NCI-H446 (cell line): ENCODE results near the gene NRG3.
"Not testable (repeated sequence)": the region's sequence is repeated elsewhere in the genome, so short reads cannot be mapped to it uniquely, and the experiment has no call there.

Experiments used
- DNase-seq, 2 experiments: peaks; one replicate each; lab custom pipeline; 2025; lab: John Stamatoyannopoulos, UW

The NRG3 gene

DNA sequence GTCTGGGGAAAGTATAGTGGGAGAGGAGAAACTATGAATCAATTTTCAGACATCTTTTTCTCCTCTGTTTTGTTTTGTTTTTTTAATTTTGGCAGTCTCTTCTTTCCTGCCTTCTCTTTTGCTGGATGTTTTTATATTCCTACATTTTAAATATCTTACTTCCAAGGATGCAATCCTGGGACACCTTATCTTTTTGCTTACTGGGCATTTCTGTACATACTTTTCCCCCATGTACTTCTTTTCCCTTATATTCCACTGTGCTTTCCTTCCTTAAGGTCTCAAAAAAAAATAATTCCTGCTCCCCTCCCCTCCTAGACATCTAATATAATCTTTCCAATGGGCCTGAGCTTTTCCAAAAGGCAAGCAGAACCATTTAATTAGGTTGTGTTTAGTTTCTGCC lies 701.1 kb downstream of the NRG3 start:
- DNase-seq: no peak

DNA sequence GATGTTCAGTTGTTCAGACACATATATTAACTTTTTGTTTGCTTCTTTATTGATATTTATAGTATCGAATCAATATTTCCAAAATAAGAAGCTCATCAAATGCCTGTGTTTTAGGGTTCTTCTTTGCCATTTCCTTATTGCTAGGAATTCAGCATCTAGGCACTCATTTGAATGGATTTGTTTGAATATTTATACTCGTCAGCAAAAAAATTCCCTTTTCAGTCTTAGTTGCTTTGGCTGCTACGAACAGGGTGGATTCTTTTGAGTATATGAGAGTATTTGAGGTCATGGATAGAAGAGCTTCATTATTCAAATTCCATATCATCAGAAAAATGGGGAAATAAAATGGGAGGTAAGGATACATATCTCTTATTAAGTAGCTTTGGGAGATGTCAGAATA lies 706.9 kb downstream of the NRG3 start:
- DNase-seq: no peak

DNA sequence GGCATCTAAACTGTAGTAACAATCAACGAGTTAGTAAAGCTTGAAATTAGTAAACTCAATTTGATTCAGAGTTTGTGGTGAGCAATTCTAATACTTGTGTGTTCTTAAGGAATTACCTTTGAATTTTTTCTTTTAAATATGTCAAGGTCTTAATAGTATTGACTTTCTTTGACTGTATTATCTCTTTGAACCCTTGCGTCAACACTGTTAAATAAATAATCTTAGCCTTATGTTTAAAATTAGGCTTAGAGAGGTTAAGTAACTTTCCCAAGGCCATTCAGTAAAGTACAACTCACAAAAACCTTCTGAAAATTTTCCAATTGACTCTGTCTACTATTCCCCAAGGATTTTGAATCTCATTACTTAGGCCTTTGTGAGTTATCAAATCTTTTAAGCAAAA lies 716.4 kb downstream of the NRG3 start:
- no peak for DNase-seq

DNA sequence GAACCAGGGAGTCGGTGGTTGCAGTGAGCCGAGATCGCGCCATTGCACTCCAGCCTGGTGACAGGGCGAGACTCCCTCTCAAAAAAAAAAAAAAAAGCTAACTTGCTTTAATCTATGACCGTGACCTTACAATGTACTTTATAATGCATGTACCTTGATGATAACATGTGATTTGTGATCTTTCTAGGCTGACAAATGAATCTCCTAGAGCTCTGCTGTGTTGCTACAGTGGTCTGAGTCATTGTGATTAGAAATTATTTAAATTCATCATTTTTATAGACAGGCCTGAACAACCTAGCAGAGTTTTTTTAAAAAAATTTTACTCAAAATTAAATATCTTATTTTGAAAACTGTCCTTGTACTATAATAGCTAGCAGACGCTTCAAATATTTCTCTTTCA lies 722.8 kb downstream of the NRG3 start:
- DNase-seq: no peak

DNA sequence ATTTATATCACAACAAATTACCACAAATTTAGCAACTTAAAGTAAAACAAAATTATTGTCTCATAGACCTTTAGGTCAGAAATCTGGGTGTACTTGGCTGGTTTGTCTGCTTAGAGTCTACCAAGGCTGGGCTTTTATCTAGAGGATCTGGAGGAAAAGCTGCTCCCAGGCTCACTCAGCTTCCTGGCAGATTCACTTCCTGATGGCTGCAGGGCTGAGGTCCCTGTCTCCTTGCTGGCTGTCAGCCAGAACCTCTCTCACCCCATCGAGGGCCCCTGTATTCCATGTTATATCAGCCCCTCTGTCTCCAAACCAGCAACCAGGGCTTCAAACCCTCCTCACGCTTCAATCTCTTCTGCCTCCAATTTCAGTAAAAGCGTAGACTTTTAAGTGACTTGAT lies 734.9 kb downstream of the NRG3 start:
- peak in 1 of 2 experiments; percentile 14 for DNase-seq

DNA sequence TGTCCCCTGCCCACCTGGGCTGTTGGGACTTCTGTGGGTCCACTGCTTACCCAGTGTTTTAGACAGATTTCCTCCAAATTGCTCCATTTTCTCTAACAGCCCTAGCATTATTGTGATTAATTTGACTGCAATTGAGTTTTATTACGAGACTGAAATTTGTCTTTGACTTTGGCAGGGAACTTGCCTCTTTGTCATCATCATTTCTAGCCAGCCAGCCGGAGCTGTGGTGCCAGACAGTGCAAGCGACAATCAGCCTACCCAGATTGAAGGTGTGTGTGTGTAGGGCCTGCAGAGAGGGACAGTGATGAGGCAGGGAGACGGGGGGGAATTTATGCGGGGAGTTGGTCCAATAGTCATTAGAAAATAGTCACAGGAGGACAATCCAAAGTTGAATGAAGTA lies 743.0 kb downstream of the NRG3 start:
- peak; percentile 30 to 55 for DNase-seq

DNA sequence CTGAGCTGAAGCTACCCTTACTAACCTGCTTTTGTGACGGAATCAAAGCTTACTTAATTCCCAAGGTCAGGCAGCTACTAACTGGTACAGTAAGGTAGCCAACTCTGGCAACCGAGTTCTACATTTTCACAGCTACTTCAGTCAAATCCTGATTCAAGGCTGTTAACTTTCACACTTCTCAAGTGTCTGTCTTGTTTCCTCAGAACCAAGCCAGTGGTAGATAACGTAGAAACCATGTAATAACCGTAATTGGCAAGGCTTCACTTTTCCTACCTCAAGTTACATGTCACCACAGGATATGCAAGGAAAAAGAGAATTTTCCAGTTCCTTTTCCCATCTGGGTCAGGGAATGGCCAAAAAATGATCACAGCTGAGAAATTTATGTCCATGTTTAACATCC lies 746.7 kb downstream of the NRG3 start:
- DNase-seq: no peak

DNA sequence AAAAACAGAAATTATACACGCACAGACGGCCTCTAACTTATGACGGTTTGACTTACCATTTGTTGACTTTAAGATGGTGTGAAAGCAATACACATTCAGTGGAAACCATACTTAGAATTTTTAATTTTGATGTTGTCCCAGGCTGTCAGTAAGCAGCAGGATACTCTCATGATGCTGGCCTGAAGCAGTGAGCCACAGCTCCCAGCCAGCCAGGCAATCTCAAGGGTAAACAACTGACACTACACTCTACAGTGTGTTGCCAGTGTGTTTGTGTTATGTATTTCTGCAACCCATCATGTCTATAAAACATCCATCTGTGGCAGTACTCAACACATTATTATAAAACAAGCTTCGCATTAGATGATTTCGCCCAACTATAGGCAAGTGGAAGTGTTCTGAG lies 747.5 kb downstream of the NRG3 start:
- peak in 1 of 2 experiments; percentile 45 for DNase-seq

DNA sequence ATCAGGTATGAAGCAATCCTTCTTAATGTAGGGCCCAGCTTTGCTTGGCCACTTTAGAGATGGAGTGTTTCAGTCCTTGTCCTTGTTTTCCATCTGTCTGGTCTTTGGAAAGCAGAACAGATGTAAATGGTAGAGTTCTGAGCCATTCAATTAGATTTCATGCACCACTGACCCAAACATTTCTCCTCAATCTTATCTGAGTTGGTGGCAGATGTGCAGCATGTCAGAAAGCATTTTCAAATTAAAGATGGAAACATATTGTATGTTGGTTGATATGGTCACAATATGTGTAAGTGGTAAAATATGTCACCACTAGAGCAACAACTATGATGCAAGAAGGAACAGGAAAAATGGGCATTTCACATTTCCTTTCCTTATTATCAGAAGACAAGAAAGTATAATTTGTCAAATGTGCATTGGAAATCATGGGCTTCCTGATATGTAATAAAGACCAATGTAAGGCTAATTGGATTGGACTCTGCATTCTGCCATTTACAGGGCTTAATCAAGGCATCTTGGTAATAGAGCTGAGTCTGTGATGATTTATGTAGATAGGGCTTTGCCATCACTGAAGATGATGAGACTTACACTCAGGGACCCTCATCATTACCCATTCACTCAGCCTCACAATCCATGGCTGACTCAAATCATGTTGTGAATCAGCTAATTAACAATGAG lies 750.7 kb downstream of the NRG3 start:
- peak; percentile 28 to 79 for DNase-seq

DNA sequence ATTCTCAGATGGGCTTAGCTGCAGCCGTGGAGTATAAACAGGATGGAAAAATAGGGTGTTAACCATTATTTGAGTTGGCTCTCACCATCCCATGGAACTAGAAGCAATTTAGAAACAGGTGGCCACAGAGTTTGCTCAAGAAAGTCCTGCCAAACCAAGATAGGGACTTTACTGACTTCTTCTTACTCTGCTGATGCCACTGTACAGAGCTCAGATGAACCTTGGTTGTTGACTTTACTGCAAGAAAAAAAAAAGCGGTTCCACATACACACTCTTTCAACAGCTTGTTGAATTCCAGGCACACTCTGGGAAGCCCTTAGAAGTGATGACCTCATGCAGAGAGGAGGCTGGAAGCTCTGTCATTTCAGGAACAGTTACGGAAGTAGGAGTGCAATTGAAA lies 753.4 kb downstream of the NRG3 start:
- peak; percentile 73 to 92 for DNase-seq

DNA sequence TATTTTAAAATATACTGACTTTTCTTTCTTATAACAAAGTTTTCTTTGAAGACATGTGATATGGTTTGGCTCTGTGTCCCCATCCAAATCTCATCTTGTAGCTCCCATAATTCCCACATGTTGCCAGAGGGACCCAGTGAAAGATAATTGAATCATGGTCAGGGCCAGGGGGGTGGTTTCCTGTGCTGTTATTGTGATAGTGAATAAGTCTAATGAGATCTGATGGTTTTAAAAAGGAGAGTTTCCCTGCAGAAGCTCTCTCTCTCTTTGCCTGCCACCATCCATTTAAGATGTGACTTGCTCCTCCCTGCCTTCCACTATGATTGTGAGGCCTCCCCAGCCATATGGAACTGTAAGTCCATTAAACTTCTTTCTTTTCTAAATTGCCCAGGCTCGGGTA lies 768.1 kb downstream of the NRG3 start:
- no peak for DNase-seq

DNA sequence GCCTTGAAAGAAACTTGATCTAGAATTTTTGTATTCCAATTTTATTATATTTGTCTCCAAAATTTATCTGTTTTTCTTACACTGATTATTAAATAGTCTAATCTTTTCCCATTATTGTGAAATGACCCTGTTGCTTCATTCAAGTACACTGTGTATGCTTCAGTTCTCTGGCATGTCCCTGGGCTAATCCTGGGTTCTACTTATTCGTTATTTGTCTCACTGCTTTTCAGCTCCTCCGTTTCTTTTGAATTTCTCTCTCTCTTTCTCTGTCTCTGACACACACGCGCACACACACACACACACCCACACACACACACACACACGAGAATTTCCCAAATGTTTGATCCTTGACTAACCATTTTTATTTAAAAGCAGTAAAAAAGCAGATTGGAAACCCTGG lies 768.6 kb downstream of the NRG3 start:
- no peak for DNase-seq

DNA sequence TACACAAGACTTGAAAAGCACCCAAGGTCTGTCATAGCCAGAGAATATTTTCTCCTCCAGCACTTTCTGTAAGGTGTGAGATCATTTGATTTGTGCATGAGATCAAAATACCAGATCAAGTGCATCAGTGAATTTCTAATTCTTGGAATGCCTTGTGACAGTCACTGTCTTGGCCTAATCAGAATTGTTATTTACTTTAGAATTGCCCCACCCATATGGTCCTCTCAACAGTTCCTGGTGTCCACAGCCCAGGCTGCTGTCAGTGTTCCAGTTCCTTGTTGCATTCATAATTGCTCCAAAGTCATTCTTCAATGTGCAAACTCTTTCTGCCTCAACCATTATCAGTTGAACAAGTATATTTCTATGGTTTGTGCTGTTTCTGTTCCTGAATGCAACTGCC lies 770.2 kb downstream of the NRG3 start:
- DNase-seq: peak in 1 of 2 experiments; percentile 18

DNA sequence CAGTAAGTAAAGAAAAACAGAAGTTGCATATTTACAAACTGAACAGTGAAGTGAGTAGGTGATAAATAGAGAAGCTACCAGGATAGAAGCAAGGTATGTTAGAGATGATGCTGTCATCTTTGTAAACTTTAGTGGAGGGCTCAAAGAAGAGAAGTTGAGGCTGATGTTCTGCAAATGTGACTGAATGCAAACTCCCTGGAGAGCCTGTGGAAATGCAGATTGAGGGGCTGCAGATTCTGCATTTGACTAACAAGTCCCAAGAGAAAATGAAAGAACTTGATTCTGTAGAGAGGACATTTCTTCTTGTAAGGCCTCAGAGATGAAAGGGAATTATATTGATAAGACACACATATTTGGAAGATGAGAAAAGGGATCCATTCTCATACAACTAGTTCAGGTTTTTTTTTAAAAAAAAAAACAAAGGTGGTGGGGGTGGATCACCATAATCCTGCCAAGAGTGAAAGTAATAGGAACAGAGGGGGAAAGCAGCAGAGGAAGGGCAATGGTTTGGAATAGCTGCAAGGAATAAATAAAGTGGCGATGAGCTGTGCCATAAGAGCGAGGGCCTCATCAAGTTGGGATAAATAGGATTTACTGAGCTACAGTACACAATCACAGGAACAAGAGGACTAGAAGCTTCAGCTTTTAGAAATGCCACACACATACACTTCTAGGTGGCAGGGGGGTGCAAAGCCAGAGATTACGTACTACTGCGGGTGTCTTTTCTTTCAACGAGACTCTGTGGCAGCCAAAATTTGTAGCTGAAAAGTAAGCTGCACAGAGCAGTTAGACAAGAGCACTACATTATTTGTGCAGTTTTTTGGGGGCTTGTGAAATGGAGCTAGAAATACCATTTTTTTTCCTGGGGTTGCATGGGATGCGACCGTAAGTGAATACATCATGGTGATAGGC lies 778.5 kb downstream of the NRG3 start:
- DNase-seq: no peak

DNA sequence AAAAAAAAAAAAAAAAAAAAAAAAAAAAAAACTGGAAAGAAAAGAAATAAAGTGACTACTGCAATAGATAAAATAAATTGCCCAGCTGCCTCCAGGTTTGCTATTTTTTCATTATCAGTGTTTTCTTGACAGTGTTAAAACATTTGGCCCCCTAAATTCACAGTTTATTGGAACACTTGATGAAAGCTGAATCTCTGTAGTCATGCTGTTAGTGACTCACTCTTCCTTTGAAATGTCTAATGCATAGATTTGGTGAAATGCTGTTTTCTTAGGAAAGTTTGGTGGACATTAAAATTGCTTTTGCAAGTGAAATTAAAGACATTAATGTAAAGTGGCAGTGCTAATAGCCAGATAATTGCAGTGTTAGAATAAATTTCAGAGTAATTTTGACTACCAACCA lies 785.2 kb downstream of the NRG3 start:
- DNase-seq: no peak

DNA sequence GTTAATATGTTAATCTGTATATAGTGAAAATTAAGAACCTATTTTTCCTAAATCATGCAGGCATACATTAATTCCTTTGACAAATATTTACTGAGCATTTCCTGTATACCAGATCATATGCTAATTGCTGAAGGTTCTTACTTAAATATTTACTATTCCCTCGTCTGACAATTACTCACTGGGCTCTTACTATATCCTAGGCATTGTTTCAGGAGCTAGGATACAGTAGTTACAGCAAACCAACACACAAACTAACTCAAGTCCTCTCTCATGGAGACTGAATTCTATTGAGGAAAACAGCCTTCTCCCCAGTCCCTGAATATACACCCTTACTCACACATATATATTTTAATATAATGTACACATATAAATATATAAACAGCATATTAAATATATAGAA lies 786.0 kb downstream of the NRG3 start:
- DNase-seq: no peak

DNA sequence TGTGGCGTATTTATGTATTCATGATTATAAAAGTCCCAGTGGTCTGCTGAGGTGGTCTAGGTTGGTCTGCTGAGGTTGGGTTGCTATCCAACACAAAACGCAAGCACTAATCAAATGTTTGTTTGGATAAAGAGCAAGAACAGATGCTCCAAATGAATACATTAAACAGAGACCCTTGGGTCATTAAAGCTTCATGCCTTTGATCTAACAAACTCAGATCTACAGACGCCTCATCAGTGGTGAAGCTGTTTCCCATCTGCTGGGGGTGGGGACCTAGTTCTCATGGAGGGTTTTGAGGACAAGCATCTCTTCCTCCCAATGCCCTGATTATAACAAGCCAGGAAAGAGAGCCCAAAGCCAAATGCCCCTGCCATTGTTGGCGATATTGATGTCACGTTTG lies 786.7 kb downstream of the NRG3 start:
- DNase-seq: peak in 1 of 2 experiments; percentile 22

DNA sequence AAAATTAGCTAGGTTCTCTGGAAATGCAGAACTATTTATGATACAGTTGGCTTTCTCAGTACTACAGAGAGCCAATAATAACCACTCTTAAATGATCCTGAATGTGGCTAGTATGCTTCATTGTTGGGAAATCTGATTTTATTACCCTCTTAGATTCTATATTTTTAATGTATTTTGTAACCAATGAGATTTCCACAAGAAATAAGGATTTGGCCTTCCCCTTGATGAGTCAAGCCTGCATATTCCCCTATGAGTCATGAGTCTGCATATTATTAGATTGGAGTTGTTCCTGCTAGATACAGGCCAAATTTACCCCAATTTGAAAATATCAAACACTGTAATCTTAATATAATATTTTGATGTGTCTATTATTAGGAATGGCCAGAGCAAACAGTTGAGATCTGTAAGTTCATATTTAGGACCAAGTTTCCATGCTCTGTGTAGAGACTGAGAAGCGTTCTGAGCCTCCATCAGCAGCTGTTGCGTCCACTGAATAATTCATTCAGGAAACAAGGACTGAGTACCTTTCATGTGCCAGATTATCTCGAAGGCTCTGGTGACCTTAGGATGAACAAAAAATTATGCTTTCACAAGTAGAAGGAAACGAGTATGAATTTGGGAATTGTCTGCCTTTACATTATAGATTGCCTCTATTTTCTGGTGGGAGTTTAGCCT lies 793.4 kb downstream of the NRG3 start:
- DNase-seq: peak in 1 of 2 experiments; percentile 38

DNA sequence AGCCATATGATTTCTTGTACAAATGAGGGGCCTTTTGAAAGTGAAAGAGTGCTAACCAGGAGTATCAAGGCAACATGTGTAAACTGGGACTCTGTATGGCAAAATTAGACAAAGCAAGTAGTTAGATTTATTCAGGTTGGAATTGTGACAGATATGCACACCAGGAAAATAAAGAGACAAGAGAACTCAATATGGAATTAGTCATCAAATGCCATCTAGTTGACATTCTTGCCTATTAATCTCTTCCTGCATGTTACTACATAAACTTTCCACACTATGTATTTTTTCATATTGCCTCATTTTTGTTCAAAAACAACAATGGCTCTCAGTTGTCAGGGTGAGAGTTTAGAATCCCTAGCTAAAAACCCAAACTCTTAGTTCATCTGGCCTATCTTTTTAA lies 799.0 kb downstream of the NRG3 start:
- DNase-seq: no peak

DNA sequence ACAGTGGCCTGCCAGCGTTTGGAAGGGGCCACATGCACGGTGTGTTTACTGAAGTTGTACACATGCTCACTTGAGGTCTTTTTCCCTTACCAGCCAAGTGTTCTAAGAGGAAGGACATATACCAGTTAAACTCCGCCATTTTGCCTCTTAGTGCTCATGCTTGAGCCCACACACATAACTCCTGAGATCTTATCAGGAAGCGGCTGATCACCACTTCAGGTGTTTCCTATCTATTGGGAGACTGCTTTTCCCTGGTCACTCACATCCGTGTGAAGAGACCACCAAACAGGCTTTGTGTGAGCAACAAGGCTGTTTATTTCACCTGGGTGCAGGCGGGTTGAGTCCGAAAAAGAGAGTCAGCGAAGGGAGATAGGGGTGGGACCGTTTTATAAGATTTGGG lies 802.9 kb downstream of the NRG3 start:
- DNase-seq: not testable (repeated sequence)

DNA sequence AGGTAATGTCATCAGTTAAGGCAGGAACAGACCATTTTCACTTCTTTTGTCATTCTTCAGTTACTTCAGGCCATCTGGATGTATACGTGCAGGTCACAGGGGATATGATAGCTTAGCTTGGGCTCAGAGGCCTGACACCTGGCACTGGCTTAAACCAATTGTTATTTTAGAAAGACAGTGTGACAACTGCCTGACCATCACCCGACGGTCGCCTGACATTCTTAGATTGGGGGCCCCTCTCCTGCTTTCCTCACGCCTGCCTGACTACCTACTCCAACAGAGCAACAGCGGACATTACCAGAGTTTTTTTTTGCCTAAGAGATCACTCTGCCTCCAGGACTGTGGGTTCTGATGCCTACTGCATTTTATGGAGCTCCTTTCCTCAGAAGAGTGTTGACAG lies 803.5 kb downstream of the NRG3 start:
- not testable (repeated sequence) for DNase-seq

DNA sequence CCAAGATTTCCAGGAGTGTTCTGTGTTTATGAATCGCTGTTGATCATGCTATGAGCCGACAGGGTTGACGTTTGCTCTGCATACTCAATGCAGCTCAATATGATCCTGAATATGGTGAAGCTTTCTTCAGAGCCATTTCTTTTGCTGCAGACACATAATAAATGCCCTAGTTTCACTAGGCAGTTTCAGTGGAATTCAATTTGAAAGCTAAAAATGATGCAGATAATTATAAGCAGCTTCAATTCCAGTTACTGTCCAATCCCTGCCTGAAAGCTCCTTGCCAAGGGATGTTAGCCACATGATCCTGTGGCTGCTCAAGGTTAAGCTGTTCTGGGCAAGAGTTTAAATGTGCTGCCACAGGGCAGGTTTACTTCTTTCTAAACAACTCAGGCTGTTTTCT lies 805.6 kb downstream of the NRG3 start:
- DNase-seq: no peak

DNA sequence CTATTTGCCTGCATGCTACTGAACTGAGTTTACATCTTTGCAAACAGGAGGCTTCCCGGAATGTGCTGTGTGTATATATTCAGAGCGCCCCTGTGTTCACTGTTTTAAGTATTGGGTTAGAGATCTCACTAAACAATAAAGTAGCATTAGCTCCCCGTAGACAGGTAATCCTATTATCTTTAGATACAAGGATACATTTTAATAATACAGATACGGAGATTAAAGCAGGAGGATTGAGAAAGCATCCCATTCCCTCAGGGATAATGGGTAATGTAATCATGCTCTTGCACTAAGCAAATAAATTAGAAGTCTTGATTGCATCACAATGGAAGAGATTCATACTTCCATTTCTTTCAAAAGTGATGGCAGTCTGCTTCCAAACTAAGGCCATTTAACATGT lies 809.0 kb downstream of the NRG3 start:
- DNase-seq: no peak
